B cell (primary cell): ENCODE data around the gene SMIM45.

Experiments
- ATAC-seq: fragments of 200-7000 bp; cut with Tn5 transposase; one replicate; pipeline ENCODE4 v1.10.0; 2021; ENCODE audit warnings: low read depth, mild to moderate bottlenecking, moderate number of reproducible peaks, moderate library complexity
- CTCF ChIA-PET: fragments of 350-600 bp; sonication (Branson Sonifier 250); formaldehyde crosslinking; loops from one replicate; lab custom pipeline; 2021; ENCODE audit warnings: antibody characterized with exemption, inconsistent platforms; lab: Charles Lee
- POLR2A ChIA-PET: fragments of 350-600 bp; sonication (Branson Sonifier 250); formaldehyde crosslinking; loops from one replicate; lab custom pipeline; 2021; ENCODE audit warnings: antibody characterized with exemption; lab: Charles Lee
- DNase-seq: peaks from one replicate; pipeline ENCODE4 v3.0.0; 2013
- H2AFZ ChIP-seq: 2 replicates; pipeline ENCODE4 v1.6.1; 2012; ENCODE audit warnings: mild to moderate bottlenecking, low read depth, low read length; ENCODE audit not compliant: insufficient read depth, poor library complexity, severe bottlenecking
- H3K27ac ChIP-seq, 2 donors: 1 replicate in 1 of 2; 2 replicates in 1 of 2; pipeline ENCODE4 v1.5.1; 2012 to 2013; ENCODE audit warnings: low read length in 2 of 2, mild to moderate bottlenecking in 2 of 2, moderate library complexity in 1 of 2
- H3K27me3 ChIP-seq, 4 experiments: fragments of 200-600 bp in 1 of 4; sonication (generic) in 1 of 4; replicated peaks in 1 of 4; 1 replicate in 2 of 4; 2 replicates in 2 of 4; pipeline versions ENCODE4 v1.6.1 to v1.7.0; 2013 to 2016; ENCODE audit warnings: low read length in 3 of 4, mild to moderate bottlenecking in 2 of 4, mixed read lengths in 1 of 4, moderate library complexity in 1 of 4; ENCODE audit not compliant: insufficient read depth in 4 of 4, control insufficient read depth in 3 of 4; ENCODE audit errors: control extremely low read depth in 1 of 4
- H3K36me3 ChIP-seq, 2 experiments: replicated peaks in 1 of 2; 1 replicate in 1 of 2; 2 replicates in 1 of 2; pipeline versions ENCODE4 v1.6.1 to v1.7.1; 2013; ENCODE audit warnings: low read length in 1 of 2; ENCODE audit not compliant: insufficient read depth in 2 of 2, control insufficient read depth in 1 of 2; ENCODE audit errors: control extremely low read depth in 1 of 2, extremely low read depth in 1 of 2
- H3K4me1 ChIP-seq, 2 donors: fragments of 200-600 bp in 1 of 2; sonication (generic) in 1 of 2; 1 replicate in 1 of 2; 2 replicates in 1 of 2; pipeline versions ENCODE4 v1.5.1 to v1.6.1; 2013 to 2017; ENCODE audit warnings: low read length in 2 of 2; ENCODE audit not compliant: control insufficient read depth in 2 of 2, insufficient read depth in 2 of 2
- H3K4me2 ChIP-seq: replicated peaks from 2 replicates; pipeline ENCODE3; 2012; ENCODE audit warnings: mild to moderate bottlenecking, low read depth, low read length; ENCODE audit not compliant: poor library complexity, severe bottlenecking
- H3K4me3 ChIP-seq, 5 experiments: fragments of 200-600 bp in 1 of 5; sonication (generic) in 1 of 5; 1 replicate in 3 of 5; 2 replicates in 2 of 5; pipeline versions ENCODE4 v1.5.1 to v1.7.0; 2011 to 2016; ENCODE audit warnings: low read length in 4 of 5, mild to moderate bottlenecking in 4 of 5, low read depth in 2 of 5, control low read depth in 1 of 5, moderate library complexity in 1 of 5; ENCODE audit not compliant: insufficient read depth in 1 of 5; ENCODE audit errors: control extremely low read depth in 1 of 5, extremely low read depth in 1 of 5
- H3K79me2 ChIP-seq: fragments of 200-600 bp; sonication (generic); one replicate; pipeline ENCODE4 v1.6.0; 2016; ENCODE audit warnings: low read length; ENCODE audit not compliant: control insufficient read depth, insufficient read depth
- H3K9ac ChIP-seq: fragments of 200-600 bp; sonication (generic); 2 replicates; pipeline ENCODE4 v1.6.1; 2017; ENCODE audit warnings: mild to moderate bottlenecking, low read length, moderate library complexity
- H3K9me3 ChIP-seq, 3 donors: one replicate each; pipeline versions ENCODE4 v1.6.1 to v1.7.1; 2013; ENCODE audit warnings: low read length in 2 of 3; ENCODE audit not compliant: control insufficient read depth in 2 of 3, insufficient read depth in 1 of 3; ENCODE audit errors: control extremely low read depth in 1 of 3
- H4K20me1 ChIP-seq: 2 replicates; pipeline ENCODE4 v1.6.0; 2012; ENCODE audit warnings: mild to moderate bottlenecking, low read length; ENCODE audit not compliant: insufficient read depth, control insufficient read depth, poor library complexity, severe bottlenecking
- H3K27ac Mint-ChIP-seq: one replicate; pipeline ENCODE4 v1.8.0; 2021; ENCODE audit warnings: mixed read lengths
- H3K27me3 Mint-ChIP-seq: one replicate; pipeline ENCODE4 v1.8.0; 2021; ENCODE audit warnings: mixed read lengths
- H3K4me1 Mint-ChIP-seq: one replicate; pipeline ENCODE4 v1.8.0; 2021; ENCODE audit warnings: mixed read lengths
- H3K4me3 Mint-ChIP-seq: one replicate; pipeline ENCODE4 v1.8.0; 2021; ENCODE audit warnings: mixed read lengths
- H3K9me3 Mint-ChIP-seq: one replicate; pipeline ENCODE4 v1.8.0; 2022; ENCODE audit warnings: mixed read lengths; ENCODE audit not compliant: insufficient read depth
- CTCF ChIP-seq: fragments of 200-600 bp; IDR thresholded peaks from one replicate; pipeline ENCODE4 v1.8.0; 2022; ENCODE audit warnings: antibody characterized with exemption, mild to moderate bottlenecking
- EZH2 ChIP-seq: IDR thresholded peaks from 2 replicates; pipeline ENCODE4 v1.6.1; 2012; ENCODE audit warnings: borderline replicate concordance, low read depth, mild to moderate bottlenecking, moderate library complexity, low read length; ENCODE audit not compliant: insufficient read depth, poor library complexity, severe bottlenecking
- WGBS: methylation state at CpG from one replicate; pipeline ENCODE4 v1.1.5; 2013; ENCODE audit warnings: missing lambda C conversion rate; ENCODE audit not compliant: insufficient coverage; 5-methylcytosine and 5-hydroxymethylcytosine counted together
- intact Hi-C: fragments of 100-400 bp; cut with micrococcal nuclease; formaldehyde crosslinking; loops from one replicate; pipeline ENCODE4 v1.10.0; 2022

The SMIM45 gene

DNA sequence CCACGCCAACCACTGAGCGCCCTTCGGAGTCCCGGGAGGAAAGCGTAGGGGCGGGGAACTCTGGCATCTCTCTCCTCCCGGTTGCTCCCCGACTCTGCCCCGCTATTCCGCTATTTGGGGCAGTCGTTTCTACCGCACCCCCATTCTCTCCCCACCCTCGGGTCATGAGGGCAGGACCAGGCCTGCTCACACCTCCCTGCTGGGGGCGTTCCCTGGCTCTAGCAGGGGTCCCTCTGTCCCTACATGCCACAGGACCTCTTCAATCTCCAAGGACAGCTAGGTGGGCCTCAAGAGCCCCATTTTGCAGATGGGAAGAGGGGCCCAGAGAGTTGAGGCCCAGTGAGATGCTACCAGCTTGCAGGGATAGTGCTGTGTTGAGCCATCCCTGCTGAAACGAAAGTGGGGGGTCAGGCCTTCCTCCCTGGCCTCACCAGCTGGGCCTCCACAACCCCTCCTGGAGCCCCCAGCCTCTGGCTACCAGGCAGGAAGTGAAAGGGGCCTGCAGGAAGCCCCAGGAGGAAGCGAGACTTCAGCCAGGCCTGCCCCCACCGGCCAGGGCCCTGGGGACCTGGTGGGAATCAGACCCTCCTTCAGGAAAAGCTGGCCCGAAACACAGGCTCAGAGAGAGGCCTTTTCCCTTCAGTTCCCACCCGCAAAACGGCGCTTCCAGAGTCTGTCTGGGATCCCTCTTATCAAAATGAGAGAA is 31.5 kb upstream of the SMIM45 start:
- Histone ChIP-seq H3K27ac (peak overlapping the region; percentile 89 to 93), H3K9ac (peak overlapping the region; percentile 57), H4K20me1 (peaks cover 46% of the 10 kb centered on the region), H3K4me2 (peak overlapping the region; percentile 92), H2AFZ (no peak overlapping the region), H3K79me2 (peaks cover 68% of the 10 kb centered on the region), H3K36me3 (peaks cover 0 to 29% of the 10 kb centered on the region in 2 experiments), H3K4me3 (peak overlapping the region in 4 of 5 experiments; percentile 50 to 60 (median 52)), H3K4me1 (peaks cover 78 to 90% of the 10 kb centered on the region in 2 donors), H3K9me3 (peaks cover 0 to 9% (median 0%) of the 10 kb centered on the region in 3 donors), H3K27me3 (peaks cover 0 to 4% (median 2%) of the 10 kb centered on the region in 4 experiments)
- DNase-seq (peak; percentile 85), ATAC-seq (peak; percentile 11)
- Mint-ChIP-seq H3K27me3 (no peaks in the 10 kb centered on the region), H3K4me3 (peak overlapping the region; percentile 86), H3K27ac (peak overlapping the region; percentile 97), H3K4me1 (peaks cover 79% of the 10 kb centered on the region), H3K9me3 (no peaks in the 10 kb centered on the region)
- intact Hi-C loops = loop anchor here (1.0 kb wide), 2 partner anchors 16 to 20 kb away; no protein-coding TSS in a partner anchor
- POLR2A ChIA-PET = interaction anchor here (0.6 to 16.8 kb wide), 12 partner anchors 9 to 590 kb away, joined by 3 to 960 read pairs (median 4); partner anchors contain the start of genes CENPM, MEI1 and SREBF2
- TF ChIP-seq EZH2 (no peak), CTCF (no peak)
- CTCF ChIA-PET = interaction anchor here (1.3 to 17.9 kb wide), 4 partner anchors 12 to 223 kb away, joined by 3 to 499 read pairs (median 5); no protein-coding TSS in a partner anchor
- 7% methylated on average over 15 of the region's 21 CpGs for WGBS

DNA sequence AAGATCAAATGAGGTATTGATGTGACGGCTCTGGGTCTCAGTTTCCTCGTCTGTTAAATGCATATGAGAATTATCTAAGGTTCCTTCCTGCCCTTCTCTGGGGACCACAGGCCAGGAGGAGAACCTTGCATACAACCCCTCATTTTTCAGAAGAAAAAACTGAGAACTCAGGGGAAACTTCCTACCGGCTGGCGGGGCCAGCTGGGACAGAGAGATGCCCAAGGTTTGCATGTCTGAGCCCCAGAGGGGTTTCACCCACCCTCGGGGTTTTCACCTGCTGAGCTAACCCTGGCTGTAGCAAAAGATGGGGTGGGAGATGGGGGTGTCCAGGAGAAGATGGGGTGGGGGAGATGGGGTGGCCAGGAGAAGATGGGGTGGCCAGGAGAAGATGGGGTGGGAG is 29.6 kb upstream of the SMIM45 start:
- Histone ChIP-seq H3K4me1 (peaks cover 72 to 86% of the 10 kb centered on the region in 2 donors), H3K27ac (peak overlapping the region; percentile 54 to 94), H3K4me2 (peak overlapping the region; percentile 60), H3K36me3 (peaks cover 0 to 32% of the 10 kb centered on the region in 2 experiments), H3K9ac (no peak overlapping the region), H3K9me3 (peaks cover 0 to 13% (median 0%) of the 10 kb centered on the region in 3 donors), H2AFZ (no peak overlapping the region), H3K79me2 (peaks cover 73% of the 10 kb centered on the region), H3K27me3 (no peaks in the 10 kb centered on the region), H3K4me3 (no peak overlapping the region), H4K20me1 (peaks cover 44% of the 10 kb centered on the region)
- intact Hi-C loops = no loop called here
- peak overlapping the region; percentile 62 for H3K4me3 Mint-ChIP-seq
- ChIA-PET CTCF (interaction anchor here (17.9 kb wide), 1 partner anchor 15 kb away, joined by 499 read pairs; no protein-coding TSS in a partner anchor), POLR2A (interaction anchor here (0.6 to 16.8 kb wide), 7 partner anchors 12 to 635 kb away, joined by 4 to 960 read pairs (median 8); partner anchors contain the start of gene SREBF2)
- TF ChIP-seq EZH2 = no peak
- no peak for TF ChIP-seq CTCF
- 16% methylated on average over 3 of the region's 5 CpGs for WGBS
- ATAC-seq (no peak), DNase-seq (peak; percentile 65)
- peaks cover 70% of the 10 kb centered on the region for H3K4me1 Mint-ChIP-seq
- no peaks in the 10 kb centered on the region for H3K27me3 Mint-ChIP-seq
- H3K9me3 Mint-ChIP-seq = no peaks in the 10 kb centered on the region
- peak overlapping the region; percentile 97 for H3K27ac Mint-ChIP-seq
